ENCODE results near the gene ACBD3.

Gene ACBD3

GRCh38 chr1:226134170-226135058 lies 52.1 kb downstream of the ACBD3 start:
- no peak for DNase-seq (ENCODE audit: low spot score)

- no peak for DNase-seq (ENCODE audit: low spot score)
These were observed 52.9 kb downstream of the ACBD3 start for GRCh38 chr1:226133504-226134123.

- no peak for DNase-seq (ENCODE audit: low spot score)
These were observed 53.6 kb downstream of the ACBD3 start for GRCh38 chr1:226132728-226133503.

GRCh38 chr1:226131639-226132038 lies 54.9 kb downstream of the ACBD3 start:
- no peak for DNase-seq (ENCODE audit: low spot score)

- DNase-seq (ENCODE audit: low spot score) = no peak
These were observed 57.3 kb downstream of the ACBD3 start for GRCh38 chr1:226129230-226129629.

GRCh38 chr1:226128487-226129075 lies 58.0 kb downstream of the ACBD3 start:
- DNase-seq (ENCODE audit: low spot score) = peak; percentile 76

GRCh38 chr1:226126824-226127569 lies 59.5 kb downstream of the ACBD3 start:
- DNase-seq (ENCODE audit: low spot score) = no peak

- DNase-seq (ENCODE audit: low spot score) = no peak
These were observed 60.7 kb downstream of the ACBD3 start for GRCh38 chr1:226125831-226126230.

- peak; percentile 89 for DNase-seq (ENCODE audit: low spot score)
These were observed 61.4 kb downstream of the ACBD3 start for GRCh38 chr1:226125097-226125630.

GRCh38 chr1:226123591-226124471 lies 62.7 kb downstream of the ACBD3 start:
- peak; percentile 83 for DNase-seq (ENCODE audit: low spot score)

GRCh38 chr1:226123212-226123560 lies 63.4 kb downstream of the ACBD3 start:
- DNase-seq (ENCODE audit: low spot score) = no peak

- peak; percentile 89 for DNase-seq (ENCODE audit: low spot score)
These were observed 64.7 kb downstream of the ACBD3 start for GRCh38 chr1:226121587-226122400.

GRCh38 chr1:226121049-226121586 lies 65.4 kb downstream of the ACBD3 start:
- DNase-seq (ENCODE audit: low spot score) = no peak

GRCh38 chr1:226120398-226120797 lies 66.1 kb downstream of the ACBD3 start:
- no peak for DNase-seq (ENCODE audit: low spot score)

GRCh38 chr1:226119169-226119568 lies 67.4 kb downstream of the ACBD3 start:
- no peak for DNase-seq (ENCODE audit: low spot score)

- no peak for DNase-seq (ENCODE audit: low spot score)
These were observed 68.2 kb downstream of the ACBD3 start for GRCh38 chr1:226118357-226118756.

GRCh38 chr1:226117330-226117729 lies 69.2 kb downstream of the ACBD3 start:
- no peak for DNase-seq (ENCODE audit: low spot score)

- DNase-seq (ENCODE audit: low spot score) = no peak
These were observed 69.9 kb downstream of the ACBD3 start for GRCh38 chr1:226116673-226117072.

- no peak for DNase-seq (ENCODE audit: low spot score)
These were observed 73.9 kb downstream of the ACBD3 start for GRCh38 chr1:226112626-226113025.
